Epithelial cell of proximal tubule (primary cell): Measurements from ENCODE around the gene MIER3. TPM values are rescaled to one million over a fixed set of nuclear protein-coding genes. Genes with fewer than 3 reads are reported as not detected.

Experiments
- DNase-seq: peaks from one replicate; pipeline ENCODE4 v3.0.0-alpha.2; 2011; ENCODE audit warnings: low read depth
- H3K4me3 ChIP-seq: 2 replicates; pipeline ENCODE4 v1.5.1; 2011; ENCODE audit warnings: low read depth, mild to moderate bottlenecking, low read length
- CTCF ChIP-seq: conservative IDR thresholded peaks from 2 replicates; pipeline ENCODE4 v1.5.1; 2012; ENCODE audit warnings: low read depth, mild to moderate bottlenecking, low read length
- total RNA-seq: library from RNA; depleted of rRNA; stranded (reverse); fragments of >200 nt; gene quantifications from 2 replicates; pipeline ENCODE4 v1.2.3, GENCODE V29; 2015

MIER3 gene
- total RNA-seq, 1 donor from 2014 or later: 26.5 TPM

- no peak for DNase-seq
- no peak for TF ChIP-seq CTCF
These were observed 9.9 kb downstream of the MIER3 start for GRCh38 chr5:56941981-56942380.

GRCh38 chr5:56938858-56939257 is 13.1 kb downstream of the MIER3 start:
- DNase-seq: no peak
- TF ChIP-seq CTCF: no peak
- no peak overlapping the region for H3K4me3 ChIP-seq

More at GRCh38 chr5:56941981-56942380, 9.9 kb downstream of the MIER3 start:
- H3K4me3 ChIP-seq: no peak overlapping the region

- DNase-seq: no peak
- H3K4me3 ChIP-seq: no peak overlapping the region
- TF ChIP-seq CTCF: no peak
These were observed 17.6 kb downstream of the MIER3 start for GRCh38 chr5:56934325-56934724.

- TF ChIP-seq CTCF: no peak
- no peak for DNase-seq
- no peak overlapping the region for H3K4me3 ChIP-seq
These were observed 29.0 kb downstream of the MIER3 start for GRCh38 chr5:56922922-56923321.

- no peak overlapping the region for H3K4me3 ChIP-seq
- no peak for TF ChIP-seq CTCF
- DNase-seq: no peak
These were observed 31.8 kb downstream of the MIER3 start for GRCh38 chr5:56919942-56920662.

- no peak for TF ChIP-seq CTCF
- H3K4me3 ChIP-seq: no peak overlapping the region
- no peak for DNase-seq
These were observed 33.9 kb downstream of the MIER3 start for GRCh38 chr5:56918054-56918453.

GRCh38 chr5:56917534-56917933 is 34.4 kb downstream of the MIER3 start:
- H3K4me3 ChIP-seq: no peak overlapping the region
- no peak for DNase-seq
- no peak for TF ChIP-seq CTCF
